ENCODE results near the gene SNAPC3.

GRCh38 chr9:15426019-15426418, 3.3 kb downstream of the SNAPC3 start:
- TF ChIP-seq CTCF (IDR thresholded peaks at IDR 0.05) (no peak), POLR2A (IDR thresholded peaks at IDR 0.05) (no peak)
